ENCODE measurements around the gene DNAJB13. TPM values are rescaled to one million over a fixed set of nuclear protein-coding genes. Genes with fewer than 3 reads are reported as not detected.

The DNAJB13 gene
- polyA plus RNA-seq, 3 donors: 2.7 to 5.1 (median 3.8) TPM

GRCh38 chr11:73949912-73950311 lies 914 bp upstream of the DNAJB13 start:
- DNase-seq (ENCODE audit: low read depth in 3 of 3, low spot score in 2 of 3): no peak

GRCh38 chr11:73951797-73952196 lies 971 bp downstream of the DNAJB13 start:
- no peak for DNase-seq (ENCODE audit: low read depth in 3 of 3, low spot score in 2 of 3)

- DNase-seq (ENCODE audit: low read depth in 3 of 3, low spot score in 2 of 3): no peak
Measured at GRCh38 chr11:73956876-73957653, 6.2 kb downstream of the DNAJB13 start.

GRCh38 chr11:73957654-73958361 lies 7.0 kb downstream of the DNAJB13 start:
- no peak for DNase-seq (ENCODE audit: low read depth in 3 of 3, low spot score in 2 of 3)

- DNase-seq (ENCODE audit: low read depth in 3 of 3, low spot score in 2 of 3): no peak
Measured at GRCh38 chr11:73958521-73959141, 7.8 kb downstream of the DNAJB13 start.

GRCh38 chr11:73961321-73961720 lies 10.5 kb downstream of the DNAJB13 start:
- DNase-seq (ENCODE audit: low read depth in 3 of 3, low spot score in 2 of 3): no peak

- DNase-seq (ENCODE audit: low read depth in 3 of 3, low spot score in 2 of 3): no peak
Measured at GRCh38 chr11:73962101-73962705, 11.4 kb downstream of the DNAJB13 start.

GRCh38 chr11:73963861-73964260 lies 13.0 kb downstream of the DNAJB13 start:
- no peak for DNase-seq (ENCODE audit: low read depth in 3 of 3, low spot score in 2 of 3)

GRCh38 chr11:73965076-73965763 lies 14.4 kb downstream of the DNAJB13 start:
- no peak for DNase-seq (ENCODE audit: low read depth in 3 of 3, low spot score in 2 of 3)

- no peak for DNase-seq (ENCODE audit: low read depth in 3 of 3, low spot score in 2 of 3)
Measured at GRCh38 chr11:73965764-73966121, 14.9 kb downstream of the DNAJB13 start.

GRCh38 chr11:73968356-73968966 lies 17.6 kb downstream of the DNAJB13 start:
- no peak for DNase-seq (ENCODE audit: low read depth in 3 of 3, low spot score in 2 of 3)

GRCh38 chr11:73969091-73969490 lies 18.3 kb downstream of the DNAJB13 start:
- no peak for DNase-seq (ENCODE audit: low read depth in 3 of 3, low spot score in 2 of 3)

GRCh38 chr11:73969991-73970800 lies 19.4 kb downstream of the DNAJB13 start:
- no peak for DNase-seq (ENCODE audit: low read depth in 3 of 3, low spot score in 2 of 3)

GRCh38 chr11:73971175-73971719 lies 20.4 kb downstream of the DNAJB13 start:
- no peak for DNase-seq (ENCODE audit: low read depth in 3 of 3, low spot score in 2 of 3)

GRCh38 chr11:73972187-73972586 lies 21.4 kb downstream of the DNAJB13 start:
- DNase-seq (ENCODE audit: low read depth in 3 of 3, low spot score in 2 of 3): no peak

GRCh38 chr11:73972620-73973449 lies 22.0 kb downstream of the DNAJB13 start:
- no peak for DNase-seq (ENCODE audit: low read depth in 3 of 3, low spot score in 2 of 3)

- DNase-seq (ENCODE audit: low read depth in 3 of 3, low spot score in 2 of 3): no peak
Measured at GRCh38 chr11:73974604-73975478, 24.0 kb downstream of the DNAJB13 start.

GRCh38 chr11:73975479-73975757 lies 24.6 kb downstream of the DNAJB13 start:
- DNase-seq (ENCODE audit: low read depth in 3 of 3, low spot score in 2 of 3): no peak

All from right renal cortex interstitium (tissue), 3 donors.